ENCODE results near the gene CERS6. TPM values are rescaled to one million over a fixed set of nuclear protein-coding genes. Genes with fewer than 3 reads are reported as not detected.

Gene CERS6
- total RNA-seq, 1 experiment from 2014 or later: not detected

- Histone ChIP-seq H3K79me2 (ENCODE audit: low read length) (no peaks in the 10 kb centered on the region), H4K20me1 (ENCODE audit: insufficient read depth, low read depth, low read length) (no peaks in the 10 kb centered on the region), H3K4me2 (ENCODE audit: low read depth, low read length, poor library complexity, severe bottlenecking) (no peak overlapping the region), H3K27ac (ENCODE audit: low read length) (no peak overlapping the region), H3K9ac (ENCODE audit: low read length) (no peak overlapping the region), H3K4me1 (ENCODE audit: low read length) (no peaks in the 10 kb centered on the region), H3K9me2 (replicated peaks; ENCODE audit: insufficient read depth, low read length) (no peaks in the 10 kb centered on the region), H2AFZ (ENCODE audit: low read length) (no peak overlapping the region), H3K9me3 (ENCODE audit: low read length) (no peaks in the 10 kb centered on the region), H3K36me3 (ENCODE audit: insufficient read depth, low read length) (no peaks in the 10 kb centered on the region), H3K4me3 (ENCODE audit: low read length) (no peak overlapping the region), H3K27me3 (ENCODE audit: low read length) (no peaks in the 10 kb centered on the region)
- DNase-seq: no peak
Observed at GRCh38 chr2:168722592-168722991, 266.5 kb downstream of the CERS6 start.

GRCh38 chr2:168723275-168723899 lies 267.3 kb downstream of the CERS6 start:
- no peak for DNase-seq
- Histone ChIP-seq H3K9me2 (replicated peaks; ENCODE audit: insufficient read depth, low read length) (no peaks in the 10 kb centered on the region), H3K27me3 (ENCODE audit: low read length) (no peaks in the 10 kb centered on the region), H2AFZ (ENCODE audit: low read length) (no peak overlapping the region), H3K36me3 (ENCODE audit: insufficient read depth, low read length) (no peaks in the 10 kb centered on the region), H3K9me3 (ENCODE audit: low read length) (no peaks in the 10 kb centered on the region), H4K20me1 (ENCODE audit: insufficient read depth, low read depth, low read length) (no peaks in the 10 kb centered on the region), H3K9ac (ENCODE audit: low read length) (no peak overlapping the region), H3K4me2 (ENCODE audit: low read depth, low read length, poor library complexity, severe bottlenecking) (no peak overlapping the region), H3K4me1 (ENCODE audit: low read length) (no peaks in the 10 kb centered on the region), H3K4me3 (ENCODE audit: low read length) (no peak overlapping the region), H3K27ac (ENCODE audit: low read length) (no peak overlapping the region), H3K79me2 (ENCODE audit: low read length) (no peaks in the 10 kb centered on the region)

GRCh38 chr2:168726375-168726774 lies 270.3 kb downstream of the CERS6 start:
- H3K4me2 ChIP-seq (ENCODE audit: low read depth, low read length, poor library complexity, severe bottlenecking): no peak overlapping the region
- H4K20me1 ChIP-seq (ENCODE audit: insufficient read depth, low read depth, low read length): no peaks in the 10 kb centered on the region
- no peaks in the 10 kb centered on the region for H3K4me1 ChIP-seq (ENCODE audit: low read length)
- no peak for DNase-seq
- H3K9ac ChIP-seq (ENCODE audit: low read length): no peak overlapping the region
- H3K36me3 ChIP-seq (ENCODE audit: insufficient read depth, low read length): no peaks in the 10 kb centered on the region
- no peaks in the 10 kb centered on the region for H3K27me3 ChIP-seq (ENCODE audit: low read length)
- no peaks in the 10 kb centered on the region for H3K9me2 ChIP-seq (replicated peaks; ENCODE audit: insufficient read depth, low read length)
- H3K9me3 ChIP-seq (ENCODE audit: low read length): no peaks in the 10 kb centered on the region
- no peak overlapping the region for H3K4me3 ChIP-seq (ENCODE audit: low read length)
- H3K27ac ChIP-seq (ENCODE audit: low read length): no peak overlapping the region
- H2AFZ ChIP-seq (ENCODE audit: low read length): no peak overlapping the region
- H3K79me2 ChIP-seq (ENCODE audit: low read length): no peaks in the 10 kb centered on the region

GRCh38 chr2:168727904-168728470 lies 271.9 kb downstream of the CERS6 start:
- Histone ChIP-seq H3K79me2 (ENCODE audit: low read length) (no peaks in the 10 kb centered on the region), H3K4me3 (ENCODE audit: low read length) (no peak overlapping the region), H4K20me1 (ENCODE audit: insufficient read depth, low read depth, low read length) (no peaks in the 10 kb centered on the region), H3K27me3 (ENCODE audit: low read length) (no peaks in the 10 kb centered on the region), H3K4me2 (ENCODE audit: low read depth, low read length, poor library complexity, severe bottlenecking) (no peak overlapping the region), H3K36me3 (ENCODE audit: insufficient read depth, low read length) (no peaks in the 10 kb centered on the region), H3K9me2 (replicated peaks; ENCODE audit: insufficient read depth, low read length) (no peaks in the 10 kb centered on the region), H3K27ac (ENCODE audit: low read length) (no peak overlapping the region), H3K4me1 (ENCODE audit: low read length) (no peaks in the 10 kb centered on the region), H3K9ac (ENCODE audit: low read length) (no peak overlapping the region), H2AFZ (ENCODE audit: low read length) (no peak overlapping the region), H3K9me3 (ENCODE audit: low read length) (no peaks in the 10 kb centered on the region)
- no peak for DNase-seq

GRCh38 chr2:168729455-168729854 lies 273.4 kb downstream of the CERS6 start:
- Histone ChIP-seq H3K27ac (ENCODE audit: low read length) (no peak overlapping the region), H3K9ac (ENCODE audit: low read length) (no peak overlapping the region), H3K36me3 (ENCODE audit: insufficient read depth, low read length) (no peaks in the 10 kb centered on the region), H3K9me2 (replicated peaks; ENCODE audit: insufficient read depth, low read length) (no peaks in the 10 kb centered on the region), H2AFZ (ENCODE audit: low read length) (no peak overlapping the region), H4K20me1 (ENCODE audit: insufficient read depth, low read depth, low read length) (no peaks in the 10 kb centered on the region), H3K4me3 (ENCODE audit: low read length) (no peak overlapping the region), H3K4me1 (ENCODE audit: low read length) (no peaks in the 10 kb centered on the region), H3K9me3 (ENCODE audit: low read length) (no peaks in the 10 kb centered on the region), H3K27me3 (ENCODE audit: low read length) (no peaks in the 10 kb centered on the region), H3K79me2 (ENCODE audit: low read length) (no peaks in the 10 kb centered on the region), H3K4me2 (ENCODE audit: low read depth, low read length, poor library complexity, severe bottlenecking) (no peak overlapping the region)
- DNase-seq: no peak

GRCh38 chr2:168730344-168730743 lies 274.3 kb downstream of the CERS6 start:
- no peak overlapping the region for H3K9ac ChIP-seq (ENCODE audit: low read length)
- H3K9me2 ChIP-seq (replicated peaks; ENCODE audit: insufficient read depth, low read length): no peaks in the 10 kb centered on the region
- H2AFZ ChIP-seq (ENCODE audit: low read length): no peak overlapping the region
- H3K27me3 ChIP-seq (ENCODE audit: low read length): no peaks in the 10 kb centered on the region
- no peaks in the 10 kb centered on the region for H3K79me2 ChIP-seq (ENCODE audit: low read length)
- no peaks in the 10 kb centered on the region for H3K36me3 ChIP-seq (ENCODE audit: insufficient read depth, low read length)
- H3K4me3 ChIP-seq (ENCODE audit: low read length): no peak overlapping the region
- no peak overlapping the region for H3K27ac ChIP-seq (ENCODE audit: low read length)
- H3K4me2 ChIP-seq (ENCODE audit: low read depth, low read length, poor library complexity, severe bottlenecking): no peak overlapping the region
- H3K9me3 ChIP-seq (ENCODE audit: low read length): no peaks in the 10 kb centered on the region
- H4K20me1 ChIP-seq (ENCODE audit: insufficient read depth, low read depth, low read length): no peaks in the 10 kb centered on the region
- DNase-seq: no peak
- no peaks in the 10 kb centered on the region for H3K4me1 ChIP-seq (ENCODE audit: low read length)

- Histone ChIP-seq H3K9me2 (replicated peaks; ENCODE audit: insufficient read depth, low read length) (no peaks in the 10 kb centered on the region), H3K9me3 (ENCODE audit: low read length) (no peaks in the 10 kb centered on the region), H3K4me1 (ENCODE audit: low read length) (no peaks in the 10 kb centered on the region), H3K27me3 (ENCODE audit: low read length) (no peaks in the 10 kb centered on the region), H3K27ac (ENCODE audit: low read length) (no peak overlapping the region), H2AFZ (ENCODE audit: low read length) (no peak overlapping the region), H3K4me3 (ENCODE audit: low read length) (no peak overlapping the region), H3K79me2 (ENCODE audit: low read length) (no peaks in the 10 kb centered on the region), H3K9ac (ENCODE audit: low read length) (no peak overlapping the region), H3K36me3 (ENCODE audit: insufficient read depth, low read length) (no peaks in the 10 kb centered on the region), H4K20me1 (ENCODE audit: insufficient read depth, low read depth, low read length) (no peaks in the 10 kb centered on the region), H3K4me2 (ENCODE audit: low read depth, low read length, poor library complexity, severe bottlenecking) (no peak overlapping the region)
- no peak for DNase-seq
Observed at GRCh38 chr2:168731002-168731401, 274.9 kb downstream of the CERS6 start.

- H2AFZ ChIP-seq (ENCODE audit: low read length): no peak overlapping the region
- no peaks in the 10 kb centered on the region for H3K9me3 ChIP-seq (ENCODE audit: low read length)
- no peak overlapping the region for H3K4me2 ChIP-seq (ENCODE audit: low read depth, low read length, poor library complexity, severe bottlenecking)
- H4K20me1 ChIP-seq (ENCODE audit: insufficient read depth, low read depth, low read length): no peaks in the 10 kb centered on the region
- no peaks in the 10 kb centered on the region for H3K79me2 ChIP-seq (ENCODE audit: low read length)
- H3K27me3 ChIP-seq (ENCODE audit: low read length): no peaks in the 10 kb centered on the region
- H3K9me2 ChIP-seq (replicated peaks; ENCODE audit: insufficient read depth, low read length): no peaks in the 10 kb centered on the region
- no peaks in the 10 kb centered on the region for H3K36me3 ChIP-seq (ENCODE audit: insufficient read depth, low read length)
- no peak overlapping the region for H3K9ac ChIP-seq (ENCODE audit: low read length)
- no peak overlapping the region for H3K4me3 ChIP-seq (ENCODE audit: low read length)
- H3K27ac ChIP-seq (ENCODE audit: low read length): no peak overlapping the region
- no peaks in the 10 kb centered on the region for H3K4me1 ChIP-seq (ENCODE audit: low read length)
- DNase-seq: no peak
Observed at GRCh38 chr2:168731616-168732015, 275.5 kb downstream of the CERS6 start.

Data from Karpas-422 (cell line).